K562 (cell line): ENCODE measurements around the gene HYOU1. TPM values are rescaled to one million over a fixed set of nuclear protein-coding genes. Genes with fewer than 3 reads are reported as not detected.
A peak's percentile ranks its signal among the peaks of the same experiment; 100 is the strongest.

Experiments
- ATF2 ChIP-seq: sonication (generic); formaldehyde crosslinking; IDR thresholded peaks from 2 replicates; pipeline ENCODE4 v1.8.1; 2022; ENCODE audit warnings: missing genetic modification reagents
- GATAD2B ChIP-seq: fragments of 450-650 bp; IDR thresholded peaks from 2 replicates; pipeline ENCODE4 v1.6.1; 2017; ENCODE audit warnings: mild to moderate bottlenecking, borderline replicate concordance
- JUND ChIP-seq, 2 experiments: IDR thresholded peaks; 2 replicates in 1 of 2; 3 replicates in 1 of 2; pipeline ENCODE4 v1.6.1; 2011; ENCODE audit warnings: borderline replicate concordance in 2 of 2, low read depth in 2 of 2, low read length in 2 of 2, improper control_type of control experiment in 1 of 2, missing biosample characterization in 1 of 2, missing genetic modification characterization in 1 of 2, missing genetic modification reagents in 1 of 2
- POLR2AphosphoS5 ChIP-seq: IDR thresholded peaks from 2 replicates; pipeline ENCODE4 v1.6.1; 2011; ENCODE audit warnings: mild to moderate bottlenecking, low read depth, low read length, moderate library complexity; ENCODE audit not compliant: control insufficient read depth, insufficient read depth
- RBFOX2 ChIP-seq: fragments of 200-400 bp; formaldehyde crosslinking; IDR thresholded peaks from 2 replicates; pipeline ENCODE4 v1.6.1; 2017; ENCODE audit warnings: low read depth, mild to moderate bottlenecking, low read length, moderate library complexity
- SIX5 ChIP-seq, 2 experiments: IDR thresholded peaks; 2 replicates each; pipeline ENCODE4 v1.6.1; 2011; ENCODE audit warnings: low read length in 2 of 2, borderline replicate concordance in 1 of 2, low read depth in 1 of 2, mild to moderate bottlenecking in 1 of 2, moderate library complexity in 1 of 2; ENCODE audit not compliant: insufficient read depth in 1 of 2
- SNRNP70 ChIP-seq: fragments of 200-400 bp; formaldehyde crosslinking; optimal IDR thresholded peaks from 2 replicates; pipeline ENCODE3; 2017; ENCODE audit warnings: low read depth, low read length
- TSHZ1 ChIP-seq: fragments of 250-450 bp; sonication (Bioruptor Pico); IDR thresholded peaks from 2 replicates; pipeline ENCODE4 v1.4.0; 2020; ENCODE audit warnings: mild to moderate bottlenecking, moderate library complexity
- ZBTB40 ChIP-seq, 2 experiments: fragments of 450-650 bp in 1 of 2; sonication (generic) in 1 of 2; formaldehyde crosslinking in 1 of 2; IDR thresholded peaks; 2 replicates each; pipeline versions ENCODE4 v1.7.1 to v1.9.0; 2016 to 2022; ENCODE audit warnings: inconsistent platforms in 1 of 2, mild to moderate bottlenecking in 1 of 2, missing genetic modification reagents in 1 of 2
- ZNF79 ChIP-seq: fragments of 250-450 bp; sonication (Bioruptor Pico); IDR thresholded peaks from 2 replicates; pipeline ENCODE4 v1.4.0; 2020; ENCODE audit warnings: low read depth, mild to moderate bottlenecking, moderate library complexity
- polyA plus RNA-seq, 8 experiments: library from polyadenylated mRNA; depleted of rRNA in 4 of 8; stranded (reverse) in 5 of 8; unstranded in 3 of 8; fragments of >200 nt; fragmentation: Nextera tagmentation in 2 of 8; fragmentation: Illumina TruSeq in 1 of 8; extraction: Ambion mirVana in 2 of 8; extraction: Trizol in 1 of 8; gene quantifications; 2 replicates each; pipeline versions ENCODE4 v1.2.1 to v1.2.3, GENCODE V29; 2011 to 2014; ENCODE audit warnings: inconsistent platforms in 1 of 8, missing spikeins in 1 of 8
- total RNA-seq, 7 experiments: library from RNA; depleted of rRNA in 6 of 7; stranded (reverse); fragments of >200 nt in 6 of 7; fragmentation: Illumina TruSeq in 2 of 7; extraction: Trizol in 2 of 7; gene quantifications; 2 replicates each; pipeline versions ENCODE4 v1.2.1 to v1.2.3, GENCODE V29; 2011 to 2021; ENCODE audit warnings: low replicate concordance in 1 of 7

The HYOU1 gene
- total and polyA plus RNA-seq, 9 of the 15 experiments (the other 6 are each of a cell fraction or from before 2014, with no cell fraction given): 19.5 to 197 (median 128) TPM

- TF ChIP-seq ZBTB40 (IDR thresholded peaks at IDR 0.05) (no peak), ZBTB40 (CRISPR knock-in tag; IDR thresholded peaks at IDR 0.05) (no peak), ZNF79 (no peak), GATAD2B (no peak), POLR2AphosphoS5 (peak; percentile 29; the same call in 1 of the 2 replicates), RBFOX2 (peak; percentile 71), SIX5 (IDR thresholded peaks at IDR 0.05; ENCODE audit: borderline replicate concordance in 1 of 2, insufficient read depth in 1 of 2, low read depth in 1 of 2, low read length in 2 of 2) (no peak), TSHZ1 (CRISPR knock-in tag) (no peak), ATF2 (CRISPR knock-in tag) (no peak), SNRNP70 (no peak), JUND (IDR thresholded peaks at IDR 0.05; ENCODE audit: borderline replicate concordance, low read depth, low read length) (no peak), JUND (tag; IDR thresholded peaks at IDR 0.05; ENCODE audit: borderline replicate concordance, low read depth, low read length) (no peak)
These were observed 40.6 kb downstream of the HYOU1 start (continued) for GRCh38 chr11:119016216-119017009.
